IMR-90 (cell line): Measurements from ENCODE around the gene BRAP. TPM values are rescaled to one million over a fixed set of nuclear protein-coding genes. Genes with fewer than 3 reads are reported as not detected.
A peak's percentile ranks its signal among the peaks of the same experiment; 100 is the strongest.

Source experiments
- ATAC-seq: fragments of 200-7000 bp; cut with Tn5 transposase; 2 replicates; pipeline ENCODE4 v1.9.1; 2020; ENCODE audit warnings: low read depth, mild to moderate bottlenecking, moderate library complexity
- BruUV-seq: library from RNA; stranded (reverse); fragments of 400-500 nt; replicated peaks from 2 replicates; lab custom pipeline; 2021; lab: Mats Ljungman, UMichigan
- CTCF ChIA-PET: fragments of 300-600 bp; formaldehyde crosslinking; extraction: SDS; loops from one replicate; lab custom pipeline; 2021; ENCODE audit warnings: antibody characterized with exemption; lab: Yijun Ruan, JAX
- POLR2A ChIA-PET: fragments of 300-600 bp; sonication (Branson Sonifier 250); formaldehyde crosslinking; loops from one replicate; lab custom pipeline; 2022; ENCODE audit warnings: antibody characterized with exemption; ENCODE audit not compliant: unreplicated experiment; lab: Charles Lee
- DNase-seq: peaks from one replicate; pipeline ENCODE4 v3.0.0; 2013
- H2AFZ ChIP-seq: replicated peaks from 2 replicates; pipeline ENCODE3; 2013; ENCODE audit warnings: low read length, mild to moderate bottlenecking; ENCODE audit not compliant: poor library complexity
- H2AK5ac ChIP-seq: 2 replicates; pipeline ENCODE4 v1.6.1; 2013; ENCODE audit warnings: low read depth, low read length, inconsistent platforms
- H2AK9ac ChIP-seq: replicated peaks from 2 replicates; pipeline ENCODE3; 2013; ENCODE audit warnings: mild to moderate bottlenecking, low read depth, low read length, moderate library complexity; ENCODE audit not compliant: poor library complexity
- H2BK120ac ChIP-seq: 2 replicates; pipeline ENCODE4 v1.6.1; 2013; ENCODE audit warnings: low read depth, low read length, inconsistent platforms
- H2BK15ac ChIP-seq: 3 replicates; pipeline ENCODE4 v1.6.1; 2013; ENCODE audit warnings: low read depth, low read length, inconsistent platforms
- H2BK20ac ChIP-seq: 2 replicates; pipeline ENCODE4 v1.6.1; 2013; ENCODE audit warnings: low read depth, mild to moderate bottlenecking, inconsistent platforms, low read length, moderate library complexity
- H2BK5ac ChIP-seq: 2 replicates; pipeline ENCODE4 v1.6.1; 2013; ENCODE audit warnings: mild to moderate bottlenecking, low read depth, low read length, inconsistent platforms; ENCODE audit not compliant: poor library complexity, severe bottlenecking
- H3K14ac ChIP-seq: replicated peaks from 2 replicates; pipeline ENCODE4 v1.6.1; 2013; ENCODE audit warnings: low read depth, low read length, inconsistent platforms
- H3K18ac ChIP-seq: 2 replicates; pipeline ENCODE4 v1.6.1; 2013; ENCODE audit warnings: low read depth, low read length, control low read depth
- H3K23ac ChIP-seq: 2 replicates; pipeline ENCODE4 v1.6.1; 2013; ENCODE audit warnings: low read depth, low read length, inconsistent platforms
- H3K27ac ChIP-seq: 2 replicates; pipeline ENCODE4 v1.5.1; 2013; ENCODE audit warnings: mild to moderate bottlenecking, control low read depth, low read length; ENCODE audit not compliant: insufficient read depth
- H3K27me3 ChIP-seq: 2 replicates; pipeline ENCODE4 v1.6.1; 2013; ENCODE audit warnings: low read length; ENCODE audit not compliant: control insufficient read depth, insufficient read depth
- H3K36me3 ChIP-seq: 2 replicates; pipeline ENCODE4 v1.6.1; 2013; ENCODE audit warnings: low read length, mixed read lengths; ENCODE audit not compliant: control insufficient read depth, insufficient read depth
- H3K4ac ChIP-seq: 2 replicates; pipeline ENCODE4 v1.6.1; 2013; ENCODE audit warnings: low read depth, low read length, inconsistent platforms
- H3K4me1 ChIP-seq: 2 replicates; pipeline ENCODE4 v1.6.1; 2013; ENCODE audit warnings: low read length, mixed read lengths; ENCODE audit not compliant: control insufficient read depth, insufficient read depth
- H3K4me2 ChIP-seq: 2 replicates; pipeline ENCODE4 v1.6.1; 2013; ENCODE audit warnings: low read depth, mild to moderate bottlenecking, control low read depth, low read length, moderate library complexity
- H3K4me3 ChIP-seq: 2 replicates; pipeline ENCODE4 v1.5.1; 2013; ENCODE audit warnings: low read depth, mild to moderate bottlenecking, control low read depth, low read length, moderate library complexity; ENCODE audit not compliant: insufficient read depth
- H3K56ac ChIP-seq: 2 replicates; pipeline ENCODE4 v1.6.1; 2013; ENCODE audit warnings: low read length, inconsistent platforms; ENCODE audit not compliant: insufficient read depth; ENCODE audit errors: extremely low read depth
- H3K79me1 ChIP-seq, 2 experiments: 2 replicates each; pipeline ENCODE4 v1.6.1; 2013; ENCODE audit warnings: low read length in 2 of 2, inconsistent platforms in 1 of 2, low read depth in 1 of 2
- H3K9ac ChIP-seq: 2 replicates; pipeline ENCODE4 v1.6.1; 2013; ENCODE audit warnings: low read depth, low read length, control low read depth
- H3K9me1 ChIP-seq: 2 replicates; pipeline ENCODE4 v1.6.1; 2013; ENCODE audit warnings: low read length, inconsistent platforms; ENCODE audit not compliant: insufficient read depth
- H3K9me3 ChIP-seq: 2 replicates; pipeline ENCODE4 v1.6.1; 2013; ENCODE audit warnings: low read length; ENCODE audit not compliant: control insufficient read depth, insufficient read depth
- H4K20me1 ChIP-seq: 2 replicates; pipeline ENCODE4 v1.6.1; 2013; ENCODE audit warnings: low read length, inconsistent platforms; ENCODE audit not compliant: insufficient read depth
- H4K5ac ChIP-seq: 2 replicates; pipeline ENCODE4 v1.6.1; 2013; ENCODE audit warnings: mild to moderate bottlenecking, low read depth, low read length, control low read depth
- H4K8ac ChIP-seq, 2 experiments: 2 replicates each; pipeline ENCODE4 v1.6.1; 2013; ENCODE audit warnings: low read depth in 2 of 2, low read length in 2 of 2, control low read depth in 1 of 2, inconsistent platforms in 1 of 2
- H4K91ac ChIP-seq: 2 replicates; pipeline ENCODE4 v1.6.1; 2013; ENCODE audit warnings: low read depth, low read length, inconsistent platforms; ENCODE audit not compliant: insufficient read depth
- CEBPB ChIP-seq: IDR thresholded peaks from 2 replicates; pipeline ENCODE4 v1.6.1; 2012; ENCODE audit warnings: low read depth, low read length, improper control_type of control experiment
- CTCF ChIP-seq: conservative IDR thresholded peaks from 2 replicates; pipeline ENCODE4 v1.5.1; 2012; ENCODE audit warnings: mild to moderate bottlenecking, low read depth, low read length, improper control_type of control experiment
- FOS ChIP-seq: fragments of 150-350 bp; IDR thresholded peaks from 2 replicates; pipeline ENCODE4 v1.6.1; 2016; ENCODE audit warnings: low read depth, low read length
- RAD21 ChIP-seq: IDR thresholded peaks from 2 replicates; pipeline ENCODE4 v1.6.1; 2012; ENCODE audit warnings: low read length, improper control_type of control experiment
- RCOR1 ChIP-seq: IDR thresholded peaks from 2 replicates; pipeline ENCODE4 v1.6.1; 2012; ENCODE audit warnings: mild to moderate bottlenecking, low read length, improper control_type of control experiment; ENCODE audit not compliant: insufficient replicate concordance
- WGBS, 2 experiments: methylation state at CpG; one replicate each; pipeline versions ENCODE4 v1.1.5 to v1.1.7; 2013; ENCODE audit warnings: missing lambda C conversion rate in 2 of 2; ENCODE audit not compliant: insufficient read length in 1 of 2; ENCODE audit errors: extremely low coverage in 2 of 2; 5-methylcytosine and 5-hydroxymethylcytosine counted together
- dilution Hi-C: fragments of 300-500 bp; cut with HindIII; formaldehyde crosslinking; loops from one replicate; pipeline ENCODE4 v1.14.3; 2018; ENCODE audit warnings: low sequenced_read_pairs; ENCODE audit not compliant: unreplicated experiment
- in situ Hi-C: fragments of 300-500 bp; cut with MboI; formaldehyde crosslinking; loops from 3 replicates; pipeline ENCODE4 v1.14.3; 2019; ENCODE audit warnings: low sequenced_read_pairs, inconsistent platforms, mixed read lengths
- intact Hi-C: fragments of 100-400 bp; cut with micrococcal nuclease; formaldehyde crosslinking; loops from 2 replicates; pipeline ENCODE4 v1.10.0; 2022
- polyA plus RNA-seq, 3 experiments: library from polyadenylated mRNA; depleted of rRNA; stranded (reverse); fragments of >200 nt; gene quantifications; 2 replicates each; pipeline ENCODE4 v1.2.3, GENCODE V29; 2012; ENCODE audit warnings: low replicate concordance in 1 of 3
- total RNA-seq: library from RNA; depleted of rRNA; stranded (reverse); fragments of >200 nt; gene quantifications from 2 replicates; pipeline ENCODE4 v1.2.3, GENCODE V29; 2012

The BRAP gene
- total and polyA plus RNA-seq, 2 of the 4 experiments (the other 2 are of a cell fraction): 10.3 to 17.2 TPM

- Histone ChIP-seq H3K4me2 (peak overlapping the region; percentile 95), H2AK5ac (peak overlapping the region; percentile 44; the same call in 1 of the 2 replicates), H2BK15ac (no peak overlapping the region), H2AK9ac (peak overlapping the region; percentile 55), H3K56ac (0 out of 2 replicates have a peak overlapping the region, but pooled peaks have one; percentile 20), H3K23ac (peak overlapping the region; percentile 82), H3K4ac (peak overlapping the region; percentile 80), H3K4me1 (peaks cover 2% of the 10 kb centered on the region), H2BK20ac (no peak overlapping the region), H2AFZ (peak overlapping the region; percentile 98), H3K79me1 (peaks cover 19 to 42% of the 10 kb centered on the region in 2 experiments), H4K91ac (no peak overlapping the region; the same call in 1 of the 2 replicates), H3K9me1 (no peaks in the 10 kb centered on the region; the same call in 1 of the 2 replicates), H3K18ac (no peak overlapping the region), H3K36me3 (peaks cover 16% of the 10 kb centered on the region), H3K14ac (no peak overlapping the region), H4K20me1 (peaks cover 4% of the 10 kb centered on the region), H3K4me3 (peak overlapping the region; percentile 97), H3K9ac (peak overlapping the region; percentile 87), H2BK5ac (no peak overlapping the region), H4K5ac (peak overlapping the region; percentile 30), H3K9me3 (no peaks in the 10 kb centered on the region), H4K8ac (peak overlapping the region; percentile 56 to 78), H2BK120ac (no peak overlapping the region), H3K27ac (peak overlapping the region; percentile 47), H3K27me3 (no peaks in the 10 kb centered on the region)
- WGBS, 2 experiments: 0% methylated on average over 6 of the region's 36 CpGs; no CpG with 5 or more reads in 1 of the 2 experiments
- intact Hi-C loops (loop anchor here (5.0 kb wide), 1 partner anchor 127 kb away; no protein-coding TSS in a partner anchor), dilution Hi-C loops (no loop called here), in situ Hi-C loops (no loop called here)
- ATAC-seq: peak; percentile 54
- DNase-seq: no peak
- ChIA-PET POLR2A (interaction anchor here (0.5 kb wide), 1 partner anchor 152 kb away, joined by 3 read pairs; no protein-coding TSS in a partner anchor), CTCF (interaction anchor here (0.6 kb wide), 1 partner anchor 24 kb away, joined by 3 read pairs; no protein-coding TSS in a partner anchor)
- TSS peak; percentile 54 for BruUV-seq
- TF ChIP-seq RAD21: no peak
- no peak for TF ChIP-seq CTCF
- TF ChIP-seq FOS: 0 out of 2 replicates have a peak, but pooled peaks have one; percentile 1
- no peak for TF ChIP-seq CEBPB
- TF ChIP-seq RCOR1: no peak
Measured at GRCh38 chr12:111685322-111685810, 390 bp downstream of the BRAP start.
